K562 (cell line): ENCODE data around the gene CKAP2. TPM values are rescaled to one million over a fixed set of nuclear protein-coding genes. Genes with fewer than 3 reads are reported as not detected.

ENCODE experiments used
- CGGBP1 ChIP-seq: fragments of 250-450 bp; sonication (Bioruptor Pico); IDR thresholded peaks from 2 replicates; pipeline ENCODE4 v1.9.0; 2021; ENCODE audit warnings: mild to moderate bottlenecking
- CREM ChIP-seq: IDR thresholded peaks from 2 replicates; pipeline ENCODE4 v1.6.1; 2014; ENCODE audit warnings: antibody characterized with exemption, low read depth
- E2F5 ChIP-seq: sonication (generic); formaldehyde crosslinking; IDR thresholded peaks from 2 replicates; pipeline ENCODE4 v1.8.0; 2022; ENCODE audit warnings: mild to moderate bottlenecking, missing genetic modification reagents
- GABPA ChIP-seq: fragments of 200-800 bp; sonication (Bioruptor generic); conservative IDR thresholded peaks from 2 replicates; pipeline ENCODE4 v1.6.1; 2016; ENCODE audit warnings: low read depth, missing genetic modification characterization, missing compliant biosample characterization
- GABPB1 ChIP-seq: sonication (generic); formaldehyde crosslinking; IDR thresholded peaks from 2 replicates; pipeline ENCODE4 v1.8.0; 2022; ENCODE audit warnings: mild to moderate bottlenecking, missing genetic modification reagents
- GATA2 ChIP-seq: sonication (generic); formaldehyde crosslinking; IDR thresholded peaks from 2 replicates; pipeline ENCODE4 v1.4.0; 2020; ENCODE audit warnings: mild to moderate bottlenecking, missing genetic modification reagents
- HOMEZ ChIP-seq: fragments of 250-450 bp; sonication (Bioruptor Pico); IDR thresholded peaks from 2 replicates; pipeline ENCODE4 v1.4.0; 2020; ENCODE audit warnings: mild to moderate bottlenecking, moderate library complexity
- ID3 ChIP-seq, 2 experiments: fragments of 250-450 bp in 1 of 2; fragments of 450-650 bp in 1 of 2; sonication (Bioruptor Pico) in 1 of 2; IDR thresholded peaks; 2 replicates each; pipeline versions ENCODE4 v1.6.1 to v1.8.0; 2016 to 2021; ENCODE audit warnings: mild to moderate bottlenecking in 2 of 2, moderate library complexity in 2 of 2, missing compliant biosample characterization in 1 of 2, missing genetic modification characterization in 1 of 2
- KLF1 ChIP-seq: fragments of 450-650 bp; IDR thresholded peaks from 2 replicates; pipeline ENCODE4 v1.6.1; 2016; ENCODE audit warnings: missing genetic modification characterization, missing compliant biosample characterization
- MNT ChIP-seq, 2 experiments: fragments of 450-650 bp; conservative IDR thresholded peaks; 2 replicates each; pipeline ENCODE4 v1.6.1; 2017; ENCODE audit warnings: mild to moderate bottlenecking in 2 of 2, moderate library complexity in 2 of 2
- NCOA1 ChIP-seq: fragments of 450-650 bp; IDR thresholded peaks from 2 replicates; pipeline ENCODE4 v1.6.1; 2016; ENCODE audit warnings: low read depth
- NELFE ChIP-seq: IDR thresholded peaks from 2 replicates; pipeline ENCODE4 v1.6.1; 2011; ENCODE audit warnings: mild to moderate bottlenecking; ENCODE audit not compliant: insufficient read depth, insufficient read length
- NEUROD1 ChIP-seq: fragments of 150-350 bp; IDR thresholded peaks from 2 replicates; pipeline ENCODE4 v1.6.1; 2014; ENCODE audit warnings: borderline replicate concordance, low read length, low read depth; ENCODE audit not compliant: partially characterized antibody
- PHF21A ChIP-seq: fragments of 450-650 bp; IDR thresholded peaks from 2 replicates; pipeline ENCODE4 v1.6.1; 2017; ENCODE audit warnings: low read depth, borderline replicate concordance
- POLR2AphosphoS5 ChIP-seq: IDR thresholded peaks from 2 replicates; pipeline ENCODE4 v1.6.1; 2011; ENCODE audit warnings: mild to moderate bottlenecking, low read depth, low read length, moderate library complexity; ENCODE audit not compliant: control insufficient read depth, insufficient read depth
- RBFOX2 ChIP-seq: fragments of 200-400 bp; formaldehyde crosslinking; IDR thresholded peaks from 2 replicates; pipeline ENCODE4 v1.6.1; 2017; ENCODE audit warnings: low read depth, mild to moderate bottlenecking, low read length, moderate library complexity
- SRSF1 ChIP-seq: fragments of 200-400 bp; formaldehyde crosslinking; IDR thresholded peaks from 2 replicates; pipeline ENCODE4 v1.6.1; 2017; ENCODE audit warnings: mild to moderate bottlenecking, low read depth, low read length, moderate library complexity
- STAT6 ChIP-seq: sonication (generic); formaldehyde crosslinking; IDR thresholded peaks from 2 replicates; pipeline ENCODE4 v1.8.1; 2023; ENCODE audit warnings: mild to moderate bottlenecking, missing genetic modification reagents
- polyA plus RNA-seq, 8 experiments: library from polyadenylated mRNA; depleted of rRNA in 4 of 8; stranded (reverse) in 5 of 8; unstranded in 3 of 8; fragments of >200 nt; fragmentation: Nextera tagmentation in 2 of 8; fragmentation: Illumina TruSeq in 1 of 8; extraction: Ambion mirVana in 2 of 8; extraction: Trizol in 1 of 8; gene quantifications; 2 replicates each; pipeline versions ENCODE4 v1.2.1 to v1.2.3, GENCODE V29; 2011 to 2014; ENCODE audit warnings: inconsistent platforms in 1 of 8, missing spikeins in 1 of 8
- total RNA-seq, 7 experiments: library from RNA; depleted of rRNA in 6 of 7; stranded (reverse); fragments of >200 nt in 6 of 7; fragmentation: Illumina TruSeq in 2 of 7; extraction: Trizol in 2 of 7; gene quantifications; 2 replicates each; pipeline versions ENCODE4 v1.2.1 to v1.2.3, GENCODE V29; 2011 to 2021; ENCODE audit warnings: low replicate concordance in 1 of 7

Gene CKAP2
- total and polyA plus RNA-seq, 9 of the 15 experiments (the other 6 are each of a cell fraction or from before 2014, with no cell fraction given), result 21.9 to 63.5 (median 34.8) TPM

GRCh38 chr13:52450012-52450792 is 5.1 kb upstream of the CKAP2 start, which contains the start of gene VPS36 (continued):
- TF ChIP-seq GATA2, result no peak
- TF ChIP-seq HOMEZ (CRISPR knock-in tag), result 0 out of 2 replicates have a peak, but pooled peaks have one; percentile 49
- peak; percentile 61; the same call in 1 of the 2 replicates for TF ChIP-seq KLF1 (tag)
- TF ChIP-seq GABPB1 (CRISPR knock-in tag), result peak; percentile 49; the same call in 1 of the 2 replicates
- peak; percentile 70; the same call in 1 of the 2 replicates for TF ChIP-seq CGGBP1 (CRISPR knock-in tag)
- TF ChIP-seq POLR2AphosphoS5, result peak; percentile 86
- TF ChIP-seq ID3 (CRISPR knock-in tag; IDR thresholded peaks at IDR 0.05), result no peak
- TF ChIP-seq ID3 (tag; IDR thresholded peaks at IDR 0.05), result peak; percentile 72; the same call in 1 of the 2 replicates
- peak; percentile 87 for TF ChIP-seq GABPA
- peak; percentile 30 to 57; a peak in 2 of 4 replicates for TF ChIP-seq MNT (conservative IDR thresholded peaks at IDR 0.05)
- peak; percentile 48 for TF ChIP-seq NEUROD1
- TF ChIP-seq SRSF1, result no peak
- no peak for TF ChIP-seq NCOA1
- TF ChIP-seq STAT6 (CRISPR knock-in tag), result peak; percentile 87; the same call in 1 of the 2 replicates
- TF ChIP-seq RBFOX2, result peak; percentile 90
- 0 out of 2 replicates have a peak, but pooled peaks have one; percentile 37 for TF ChIP-seq E2F5 (CRISPR knock-in tag)
- no peak for TF ChIP-seq NELFE
- TF ChIP-seq PHF21A, result no peak
- TF ChIP-seq CREM, result peak; percentile 76
